ENCODE measurements around the gene KAZN. TPM values are rescaled to one million over a fixed set of nuclear protein-coding genes. Genes with fewer than 3 reads are reported as not detected.
A peak's percentile ranks its signal among the peaks of the same experiment; 100 is the strongest.

The KAZN gene
- total RNA-seq, 2 donors from 2014 or later, result 3.4 to 12.2 TPM

DNA sequence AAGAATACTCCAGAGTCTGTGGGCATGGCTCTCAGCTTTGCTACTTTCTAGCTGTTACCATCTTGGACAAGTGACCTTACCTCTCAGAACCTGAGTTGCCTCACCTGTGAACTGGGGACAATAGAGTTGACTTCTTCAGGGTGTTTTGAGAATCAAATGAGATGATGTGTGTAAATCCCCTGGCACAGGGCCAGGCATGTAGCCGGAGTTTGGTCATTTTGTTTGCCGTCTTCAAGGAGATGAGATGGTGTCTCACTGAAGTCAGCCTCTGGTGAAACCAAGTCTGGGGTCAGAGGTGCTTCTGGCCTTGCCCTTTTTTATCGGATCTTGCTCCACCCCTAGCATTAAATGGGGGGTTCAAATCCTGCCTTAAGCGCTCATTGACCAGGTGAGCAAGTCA lies 405.9 kb downstream of the KAZN start:
- Histone ChIP-seq H3K9me3 (no peaks in the 10 kb centered on the region), H3K27me3 (no peaks in the 10 kb centered on the region), H3K27ac (no peak overlapping the region), H3K4me1 (peaks cover 5% of the 10 kb centered on the region), H3K4me3 (no peak overlapping the region), H3K36me3 (replicated peaks in 1 of 2; ENCODE audit: insufficient read depth in 1 of 2, low read depth in 2 of 2) (no peaks in the 10 kb centered on the region)
- DNase-seq (peak in 1 of 4 donors; percentile 30), ATAC-seq (no peak)
- TF ChIP-seq POLR2A (IDR thresholded peaks at IDR 0.05), result no peak
- TF ChIP-seq, protein P1, sequence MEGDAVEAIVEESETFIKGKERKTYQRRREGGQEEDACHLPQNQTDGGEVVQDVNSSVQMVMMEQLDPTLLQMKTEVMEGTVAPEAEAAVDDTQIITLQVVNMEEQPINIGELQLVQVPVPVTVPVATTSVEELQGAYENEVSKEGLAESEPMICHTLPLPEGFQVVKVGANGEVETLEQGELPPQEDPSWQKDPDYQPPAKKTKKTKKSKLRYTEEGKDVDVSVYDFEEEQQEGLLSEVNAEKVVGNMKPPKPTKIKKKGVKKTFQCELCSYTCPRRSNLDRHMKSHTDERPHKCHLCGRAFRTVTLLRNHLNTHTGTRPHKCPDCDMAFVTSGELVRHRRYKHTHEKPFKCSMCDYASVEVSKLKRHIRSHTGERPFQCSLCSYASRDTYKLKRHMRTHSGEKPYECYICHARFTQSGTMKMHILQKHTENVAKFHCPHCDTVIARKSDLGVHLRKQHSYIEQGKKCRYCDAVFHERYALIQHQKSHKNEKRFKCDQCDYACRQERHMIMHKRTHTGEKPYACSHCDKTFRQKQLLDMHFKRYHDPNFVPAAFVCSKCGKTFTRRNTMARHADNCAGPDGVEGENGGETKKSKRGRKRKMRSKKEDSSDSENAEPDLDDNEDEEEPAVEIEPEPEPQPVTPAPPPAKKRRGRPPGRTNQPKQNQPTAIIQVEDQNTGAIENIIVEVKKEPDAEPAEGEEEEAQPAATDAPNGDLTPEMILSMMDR (IDR thresholded peaks at IDR 0.05), result no peak
- 71 to 73% methylated on average over 4 of the region's 4 CpGs for WGBS, 2 donors
- intact Hi-C loops (cut with DNase I), result no loop called here

DNA sequence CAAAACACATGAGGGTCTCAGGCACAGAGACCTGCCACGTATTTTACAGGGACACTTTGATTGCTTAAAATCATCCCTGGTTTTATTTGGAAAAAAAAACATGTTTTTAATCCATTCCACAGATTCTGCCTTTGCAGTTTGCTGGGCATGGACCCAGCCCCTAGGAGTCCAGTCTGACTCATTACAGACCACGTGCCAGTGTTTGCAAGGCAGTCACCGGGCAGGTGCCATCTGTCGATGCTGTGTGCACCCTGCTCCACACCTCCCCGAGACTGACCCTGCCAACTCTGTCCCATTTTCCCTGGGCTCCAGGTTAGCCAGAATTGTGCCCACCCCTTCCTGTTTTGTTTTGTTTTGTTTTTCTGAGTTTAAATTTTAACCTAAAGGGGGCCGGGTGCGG lies 406.6 kb downstream of the KAZN start:
- DNase-seq, result peak in 3 of 4 donors; percentile 29 to 50 (median 45)
- no peaks in the 10 kb centered on the region for H3K9me3 ChIP-seq
- H3K27me3 ChIP-seq, result no peaks in the 10 kb centered on the region
- WGBS, 2 donors, result 79 to 80% methylated on average over 7 of the region's 7 CpGs
- no peak for TF ChIP-seq POLR2A (IDR thresholded peaks at IDR 0.05)
- TF ChIP-seq, protein P1 (IDR thresholded peaks at IDR 0.05), result no peak
- no peak overlapping the region for H3K27ac ChIP-seq
- peaks cover 5% of the 10 kb centered on the region for H3K4me1 ChIP-seq
- H3K4me3 ChIP-seq, result no peak overlapping the region
- ATAC-seq, result peak; percentile 60
- intact Hi-C loops (cut with DNase I), result no loop called here
- no peaks in the 10 kb centered on the region for H3K36me3 ChIP-seq (replicated peaks in 1 of 2; ENCODE audit: insufficient read depth in 1 of 2, low read depth in 2 of 2)

DNA sequence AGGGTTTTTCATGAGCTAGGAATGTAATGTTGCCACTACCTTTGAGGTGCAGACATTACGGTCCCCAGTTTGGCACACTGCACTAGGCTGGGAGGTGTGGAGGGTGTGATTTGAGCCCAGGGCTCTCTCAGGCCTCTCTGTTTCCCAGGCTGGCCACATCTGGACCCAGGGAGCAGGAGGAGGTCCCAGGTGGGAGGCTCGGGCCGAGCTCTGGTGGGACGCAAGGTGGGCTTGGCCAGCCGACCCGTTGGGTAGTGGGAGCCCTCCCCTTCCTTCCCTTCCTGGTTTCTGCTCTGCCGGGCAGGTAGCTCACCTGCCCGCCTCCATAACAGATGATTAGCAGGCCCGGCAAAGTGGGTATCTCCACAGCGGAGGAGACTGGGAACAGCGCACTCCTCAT lies 408.9 kb downstream of the KAZN start:
- 82 to 89% methylated on average over 6 to 11 of the region's 11 CpGs for WGBS, 2 donors
- TF ChIP-seq POLR2A (IDR thresholded peaks at IDR 0.05), result no peak
- TF ChIP-seq, protein P1 (IDR thresholded peaks at IDR 0.05), result no peak
- Histone ChIP-seq H3K27me3 (no peaks in the 10 kb centered on the region), H3K27ac (no peak overlapping the region), H3K36me3 (replicated peaks in 1 of 2; ENCODE audit: insufficient read depth in 1 of 2, low read depth in 2 of 2) (no peaks in the 10 kb centered on the region), H3K4me3 (no peak overlapping the region), H3K4me1 (peaks cover 5% of the 10 kb centered on the region), H3K9me3 (no peaks in the 10 kb centered on the region)
- DNase-seq (no peak), ATAC-seq (no peak)
- intact Hi-C loops (cut with DNase I), result no loop called here

DNA sequence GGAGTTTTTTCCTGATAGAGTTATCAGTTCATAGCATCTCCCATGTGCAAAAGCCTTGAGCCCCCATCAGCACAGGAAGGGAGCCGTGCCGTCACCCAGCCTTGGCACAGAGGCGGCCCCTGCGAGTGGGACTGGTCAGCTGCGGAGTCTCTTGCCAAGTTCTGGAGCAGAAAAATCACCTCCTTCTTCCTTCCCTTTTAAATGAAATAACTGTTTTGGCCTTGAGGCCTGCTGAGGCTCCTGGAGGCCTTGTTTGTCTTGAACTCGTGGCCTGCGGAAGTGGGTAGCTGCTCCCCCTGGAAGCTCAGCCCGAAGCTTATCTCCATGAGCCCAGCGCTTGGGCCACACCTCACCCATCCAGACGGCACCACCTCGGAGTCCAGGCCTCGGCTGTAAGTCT lies 409.4 kb downstream of the KAZN start:
- no peak for ATAC-seq
- H3K36me3 ChIP-seq (replicated peaks in 1 of 2; ENCODE audit: insufficient read depth in 1 of 2, low read depth in 2 of 2), result no peaks in the 10 kb centered on the region
- TF ChIP-seq POLR2A (IDR thresholded peaks at IDR 0.05), result no peak
- no peaks in the 10 kb centered on the region for H3K27me3 ChIP-seq
- DNase-seq, result no peak
- H3K4me1 ChIP-seq, result peaks cover 5% of the 10 kb centered on the region
- no peaks in the 10 kb centered on the region for H3K9me3 ChIP-seq
- WGBS, 2 donors, result 76 to 78% methylated on average over 9 to 12 of the region's 12 CpGs
- no peak overlapping the region for H3K27ac ChIP-seq
- H3K4me3 ChIP-seq, result no peak overlapping the region
- intact Hi-C loops (cut with DNase I), result no loop called here

DNA sequence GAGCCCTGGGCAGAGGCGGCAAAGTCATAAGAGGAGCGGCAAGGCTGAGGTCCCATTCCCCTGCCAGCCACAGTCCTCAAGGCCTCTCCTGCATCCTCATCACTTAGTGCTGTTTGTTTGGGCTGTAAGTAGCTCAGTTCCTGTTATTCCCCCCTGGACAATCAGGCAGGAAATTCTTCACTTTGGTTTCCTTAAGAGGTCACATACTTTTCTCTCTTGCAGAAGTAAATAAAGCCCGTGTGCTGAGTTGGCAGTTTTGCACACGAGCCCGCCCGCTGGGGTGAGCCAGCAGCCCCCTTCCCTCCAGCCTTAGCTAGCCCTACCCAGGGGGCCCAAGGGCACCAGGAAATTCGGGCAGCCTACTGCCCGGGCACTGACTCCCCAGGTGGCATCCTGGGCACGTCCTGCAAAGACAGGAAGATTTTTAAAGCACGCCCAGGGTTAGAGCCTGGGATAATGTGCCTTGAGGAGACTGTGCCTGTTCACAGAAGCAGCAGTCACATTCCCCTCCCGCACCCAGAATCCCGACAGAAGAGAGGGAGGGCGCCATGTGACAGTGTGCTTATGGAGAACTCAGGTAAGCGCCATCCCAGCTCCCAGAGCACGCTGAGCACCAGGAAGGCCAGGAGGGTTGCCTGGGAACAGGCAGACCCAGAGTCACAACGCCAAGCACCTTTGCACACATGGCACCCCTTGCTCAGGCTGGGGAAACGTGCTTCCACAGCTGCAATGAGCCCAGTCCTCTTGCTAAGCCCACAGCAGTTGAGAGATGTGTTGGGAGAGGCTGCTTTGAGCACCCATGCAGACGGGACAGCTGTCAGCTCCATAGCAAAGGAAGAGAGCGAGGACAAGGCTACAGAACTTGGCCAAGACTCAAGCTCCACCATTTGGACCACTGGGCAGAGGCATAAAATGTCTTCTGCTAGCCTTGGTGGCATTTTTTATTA lies 410.6 kb downstream of the KAZN start:
- DNase-seq (no peak), ATAC-seq (no peak)
- Histone ChIP-seq H3K9me3 (no peaks in the 10 kb centered on the region), H3K27ac (no peak overlapping the region), H3K27me3 (no peaks in the 10 kb centered on the region), H3K4me3 (no peak overlapping the region), H3K4me1 (peaks cover 5% of the 10 kb centered on the region), H3K36me3 (replicated peaks in 1 of 2; ENCODE audit: insufficient read depth in 1 of 2, low read depth in 2 of 2) (no peaks in the 10 kb centered on the region)
- TF ChIP-seq, protein P1 (IDR thresholded peaks at IDR 0.05), result no peak
- TF ChIP-seq POLR2A (IDR thresholded peaks at IDR 0.05), result no peak
- intact Hi-C loops (cut with DNase I), result no loop called here
- WGBS, 2 donors, result 78 to 79% methylated on average over 17 to 19 of the region's 19 CpGs

Data from body of pancreas (tissue), 4 donors.